Fibroblast of villous mesenchyme (primary cell): ENCODE measurements around the gene TMEM184C. TPM values are rescaled to one million over a fixed set of nuclear protein-coding genes. Genes with fewer than 3 reads are reported as not detected.

ENCODE experiments used
- DNase-seq: peaks from one replicate; pipeline ENCODE4 v3.0.0-alpha.2; 2010; ENCODE audit warnings: low read depth
- H3K4me3 ChIP-seq: 2 replicates; pipeline ENCODE4 v1.5.1; 2011; ENCODE audit warnings: low read depth, mild to moderate bottlenecking, low read length
- total RNA-seq: library from RNA; depleted of rRNA; stranded (reverse); fragments of >200 nt; gene quantifications from 2 replicates; pipeline ENCODE4 v1.2.3, GENCODE V29; 2012
- TF ChIP-seq, protein P1 (sequence below): IDR thresholded peaks from 2 replicates; pipeline ENCODE4 v1.5.1; 2012; ENCODE audit warnings: low read depth, mild to moderate bottlenecking, low read length; ENCODE audit not compliant: insufficient read depth

The TMEM184C gene
- total RNA-seq, 1 donor, result 44.9 TPM

DNA sequence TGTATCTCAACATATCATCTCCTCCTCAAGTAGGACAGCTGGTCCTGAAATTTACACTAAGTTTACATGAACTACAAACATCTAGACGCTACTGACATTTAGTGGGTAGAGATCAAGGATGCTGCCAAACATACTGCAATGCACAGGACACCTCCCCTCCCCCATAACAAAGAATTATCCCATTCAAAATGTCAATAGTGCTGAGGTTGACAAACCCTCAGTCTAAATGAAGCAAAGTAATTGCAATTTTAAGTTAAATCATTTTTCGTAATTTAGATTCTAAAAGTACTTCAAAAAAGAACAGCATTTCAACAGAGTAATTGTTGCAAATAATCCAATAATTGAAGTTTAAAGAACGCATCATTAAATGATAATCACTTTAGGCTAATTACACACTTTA is 65.6 kb downstream of the TMEM184C start:
- peak overlapping the region; percentile 95 for H3K4me3 ChIP-seq
- DNase-seq, result peak; percentile 15
- TF ChIP-seq, protein P1, sequence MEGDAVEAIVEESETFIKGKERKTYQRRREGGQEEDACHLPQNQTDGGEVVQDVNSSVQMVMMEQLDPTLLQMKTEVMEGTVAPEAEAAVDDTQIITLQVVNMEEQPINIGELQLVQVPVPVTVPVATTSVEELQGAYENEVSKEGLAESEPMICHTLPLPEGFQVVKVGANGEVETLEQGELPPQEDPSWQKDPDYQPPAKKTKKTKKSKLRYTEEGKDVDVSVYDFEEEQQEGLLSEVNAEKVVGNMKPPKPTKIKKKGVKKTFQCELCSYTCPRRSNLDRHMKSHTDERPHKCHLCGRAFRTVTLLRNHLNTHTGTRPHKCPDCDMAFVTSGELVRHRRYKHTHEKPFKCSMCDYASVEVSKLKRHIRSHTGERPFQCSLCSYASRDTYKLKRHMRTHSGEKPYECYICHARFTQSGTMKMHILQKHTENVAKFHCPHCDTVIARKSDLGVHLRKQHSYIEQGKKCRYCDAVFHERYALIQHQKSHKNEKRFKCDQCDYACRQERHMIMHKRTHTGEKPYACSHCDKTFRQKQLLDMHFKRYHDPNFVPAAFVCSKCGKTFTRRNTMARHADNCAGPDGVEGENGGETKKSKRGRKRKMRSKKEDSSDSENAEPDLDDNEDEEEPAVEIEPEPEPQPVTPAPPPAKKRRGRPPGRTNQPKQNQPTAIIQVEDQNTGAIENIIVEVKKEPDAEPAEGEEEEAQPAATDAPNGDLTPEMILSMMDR, result no peak

DNA sequence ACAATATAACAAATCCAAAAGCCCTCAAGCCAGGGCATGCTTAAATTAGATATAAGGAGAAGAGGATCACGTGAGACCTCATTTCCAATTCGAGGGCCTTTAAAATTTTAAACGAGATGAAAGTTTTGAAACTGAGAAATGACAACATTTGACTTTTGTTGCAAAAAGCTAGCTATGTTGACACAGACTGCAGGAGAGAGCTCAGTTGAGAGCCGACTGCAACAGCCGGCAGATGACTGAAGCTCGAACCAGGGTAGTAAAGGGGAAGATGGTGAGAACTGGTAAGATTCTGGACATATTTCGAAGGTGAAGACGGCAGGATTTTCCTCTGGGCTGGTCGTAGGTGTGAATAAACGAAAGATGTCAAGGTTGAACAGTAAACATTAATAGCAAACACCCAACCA is 66.0 kb downstream of the TMEM184C start:
- peak; percentile 60 for DNase-seq
- TF ChIP-seq, protein P1, result no peak
- H3K4me3 ChIP-seq, result peak overlapping the region; percentile 95

DNA sequence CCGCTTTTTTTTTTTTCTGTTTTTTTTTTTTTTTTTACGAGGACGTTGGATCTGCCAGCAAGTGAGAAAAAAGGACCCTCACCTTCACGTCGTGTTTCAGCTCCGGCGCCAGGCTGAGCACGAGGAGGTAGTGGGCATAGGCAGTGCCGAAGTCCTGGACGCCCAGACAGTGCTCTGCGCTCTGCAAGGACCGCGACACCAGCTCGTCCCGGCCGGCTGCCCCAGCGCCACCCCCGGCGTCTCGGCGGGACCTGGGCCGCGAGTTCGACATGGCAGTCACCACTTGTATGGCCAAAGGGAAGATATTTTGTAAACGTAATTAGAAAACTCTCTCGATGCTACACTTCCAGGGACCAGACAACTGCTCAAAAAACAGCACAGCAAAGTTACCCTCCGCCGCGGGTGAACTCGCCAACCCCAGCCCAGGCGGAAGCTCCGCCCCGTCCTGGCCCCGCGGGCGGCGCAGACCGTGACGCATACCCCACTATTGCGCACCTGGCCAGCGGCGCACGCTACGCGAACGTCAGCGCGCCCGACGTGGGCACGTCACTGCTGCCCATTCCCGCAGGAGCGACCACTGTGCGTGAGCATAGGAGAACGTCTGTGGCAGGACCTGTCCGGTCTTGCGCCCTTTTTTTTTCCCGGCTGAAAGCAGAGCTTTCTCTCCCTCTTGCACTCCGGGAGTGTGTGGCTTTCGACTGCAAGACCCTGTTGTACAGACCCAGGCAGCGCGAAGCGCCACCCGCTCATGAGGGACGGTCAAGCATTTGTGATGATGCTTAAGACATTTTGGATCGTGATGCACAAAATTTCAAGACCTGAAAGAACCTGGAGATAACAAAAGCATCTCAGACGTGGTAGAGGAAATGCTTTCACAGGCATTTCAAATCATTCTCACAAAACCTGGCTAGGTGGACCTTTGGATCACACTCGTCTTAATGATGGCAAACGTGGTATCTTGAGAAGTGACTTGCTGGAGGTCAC is 66.8 kb downstream of the TMEM184C start, which contains the start of gene PRMT9:
TSS of gene PRMT9 (minus strand) at position 447 of the 984 bp plus-strand sequence. CDS start at position 271, 176 bp downstream.
- DNase-seq, result peak; percentile 94
- H3K4me3 ChIP-seq, result peak within 1 kb of the TSS; percentile 95
- TF ChIP-seq, protein P1, result no peak

DNA sequence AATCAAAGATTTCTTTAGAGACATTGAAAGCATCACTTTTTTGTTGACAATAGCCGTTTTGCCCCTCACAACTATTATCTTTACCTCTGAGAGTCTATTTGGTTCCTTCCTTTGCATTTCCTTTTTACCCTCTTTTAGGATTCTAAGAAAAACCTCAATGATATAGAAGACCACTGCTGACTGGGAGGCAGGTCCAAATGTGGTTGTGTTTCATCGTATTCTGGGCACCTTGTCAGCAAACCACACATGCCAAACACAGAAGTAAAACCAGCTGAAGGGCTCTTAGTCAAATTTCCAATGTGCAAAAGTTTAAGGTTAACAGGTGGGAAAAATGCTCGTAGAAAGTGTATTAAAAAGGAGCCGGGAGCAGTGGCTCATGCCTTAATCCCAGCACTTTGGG is 71.9 kb downstream of the TMEM184C start:
- TF ChIP-seq, protein P1, result no peak
- DNase-seq, result no peak
- H3K4me3 ChIP-seq, result no peak overlapping the region

DNA sequence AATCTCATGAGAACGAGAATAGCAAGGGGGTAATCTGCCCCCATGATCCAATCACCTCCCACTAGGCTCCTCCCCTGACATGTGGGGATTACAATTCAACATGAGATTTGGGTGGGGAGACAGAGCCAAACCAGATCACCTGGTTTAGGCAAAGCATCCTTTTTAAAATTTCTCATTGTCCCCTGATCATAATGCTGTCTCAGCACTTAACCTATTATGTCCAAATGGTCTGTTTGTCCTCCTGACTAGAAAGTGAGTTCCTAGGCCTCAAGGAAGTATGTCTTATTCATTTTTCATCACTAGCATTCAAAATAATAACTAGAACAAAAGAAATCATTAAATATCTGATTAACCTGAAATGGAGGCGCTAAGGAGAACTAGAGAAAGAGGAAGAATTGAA is 74.6 kb downstream of the TMEM184C start:
- TF ChIP-seq, protein P1, result no peak
- H3K4me3 ChIP-seq, result no peak overlapping the region
- DNase-seq, result no peak

DNA sequence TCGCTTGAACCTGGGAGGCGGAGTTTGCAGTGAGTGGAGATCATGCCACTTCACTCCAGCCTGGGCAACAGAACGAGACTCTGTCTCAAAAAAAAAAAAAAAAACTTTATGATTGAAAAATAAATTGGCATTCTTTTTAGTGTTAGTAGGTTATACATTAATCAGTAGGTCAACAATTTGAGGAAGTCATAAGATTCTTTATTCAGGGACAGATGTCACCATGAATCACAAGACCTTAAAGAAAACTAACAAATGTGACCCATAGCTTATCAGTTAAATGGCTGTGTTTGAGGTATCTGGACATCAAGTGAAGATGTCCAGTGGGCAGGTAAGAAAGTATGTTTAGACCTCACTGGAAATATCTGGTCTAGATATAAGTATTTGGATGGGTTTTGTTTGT is 76.0 kb downstream of the TMEM184C start:
- TF ChIP-seq, protein P1, result no peak
- no peak overlapping the region for H3K4me3 ChIP-seq
- DNase-seq, result no peak
